GM18502 (cell line): ENCODE results near the gene RASEF.
"Not testable (repeated sequence)": the region's sequence is repeated elsewhere in the genome, so short reads cannot be mapped to it uniquely, and the experiment has no call there.

Experiments
- ATAC-seq: cut with Tn5 transposase; IDR thresholded peaks from one replicate; pipeline ENCODE4 v1.9.1; 2021; ENCODE audit warnings: mild to moderate bottlenecking; ENCODE audit not compliant: unreplicated experiment, poor library complexity

Gene RASEF

DNA sequence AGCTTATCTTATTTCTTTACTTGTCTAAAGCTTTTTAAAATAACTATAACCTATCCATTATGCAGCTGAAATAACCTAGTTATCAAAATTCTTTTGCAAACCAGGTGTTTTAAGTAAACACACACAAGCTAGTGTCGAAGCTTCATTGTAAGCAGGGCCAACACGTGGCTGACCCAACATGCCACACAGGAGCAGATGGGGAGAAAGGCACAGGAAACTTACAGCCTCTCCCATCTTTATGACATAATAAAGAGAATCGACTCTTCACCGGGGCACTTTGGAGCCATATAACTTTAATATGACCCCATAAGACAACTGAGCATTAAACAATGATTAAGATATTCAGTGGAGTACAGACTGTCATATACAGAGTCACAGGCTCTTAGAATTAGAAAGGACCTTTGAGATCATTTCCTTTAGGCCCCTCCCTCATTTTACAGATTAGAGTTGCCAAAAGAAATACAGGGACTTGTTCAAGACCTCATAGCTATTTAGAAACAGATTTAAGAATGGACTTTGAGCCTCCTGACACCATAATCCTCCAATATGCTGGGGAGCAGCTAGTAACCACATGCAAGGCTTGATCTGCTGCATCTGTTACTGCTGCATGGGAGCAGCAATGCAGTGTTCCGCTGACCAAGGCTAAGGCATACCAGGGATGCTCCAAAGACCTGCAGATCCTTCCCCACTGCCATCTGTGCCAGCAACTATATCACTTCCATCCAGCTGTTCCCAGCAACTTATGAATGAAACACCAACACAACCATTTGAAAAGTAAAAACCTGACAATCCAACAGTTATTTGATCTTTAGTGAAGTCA lies 75.4 kb downstream of the RASEF start:
- ATAC-seq = no peak

DNA sequence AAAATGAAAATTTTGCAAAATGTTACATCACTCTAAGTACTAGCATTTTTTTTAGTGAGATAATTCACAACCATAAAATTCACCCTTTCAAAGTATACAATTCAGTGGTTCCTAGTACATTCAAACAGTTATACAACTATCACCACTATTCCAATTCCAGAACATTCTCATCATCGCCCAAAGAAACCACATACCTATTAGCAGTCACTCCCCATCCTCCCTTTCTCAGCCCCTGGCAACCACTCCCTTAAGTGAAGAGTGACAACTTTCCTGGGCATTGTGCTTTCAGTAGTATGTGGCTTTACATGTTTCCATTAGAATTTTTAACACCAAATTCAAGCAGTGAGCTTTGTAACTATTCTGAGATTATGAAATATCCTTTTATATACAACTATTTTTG lies 81.4 kb downstream of the RASEF start:
- no peak for ATAC-seq

DNA sequence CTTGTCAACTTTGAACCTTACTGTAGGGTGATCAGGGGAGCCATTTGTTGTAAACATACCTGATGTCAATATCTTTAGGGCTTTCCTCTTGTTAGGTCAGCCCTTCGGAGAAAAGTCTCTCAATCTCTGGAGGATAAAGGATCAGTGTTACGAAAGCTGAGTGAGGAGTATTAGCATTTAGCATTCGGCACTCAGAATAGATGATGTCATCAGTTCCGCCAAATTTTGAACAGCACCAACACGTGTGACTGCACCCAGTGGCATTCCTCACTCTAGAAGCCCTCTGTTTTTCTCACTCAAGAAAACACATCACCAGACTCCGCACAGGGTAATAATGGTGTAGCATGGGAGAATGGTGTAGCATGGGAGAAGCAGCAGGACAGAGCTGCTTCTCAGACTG lies 87.8 kb downstream of the RASEF start:
- ATAC-seq = no peak

DNA sequence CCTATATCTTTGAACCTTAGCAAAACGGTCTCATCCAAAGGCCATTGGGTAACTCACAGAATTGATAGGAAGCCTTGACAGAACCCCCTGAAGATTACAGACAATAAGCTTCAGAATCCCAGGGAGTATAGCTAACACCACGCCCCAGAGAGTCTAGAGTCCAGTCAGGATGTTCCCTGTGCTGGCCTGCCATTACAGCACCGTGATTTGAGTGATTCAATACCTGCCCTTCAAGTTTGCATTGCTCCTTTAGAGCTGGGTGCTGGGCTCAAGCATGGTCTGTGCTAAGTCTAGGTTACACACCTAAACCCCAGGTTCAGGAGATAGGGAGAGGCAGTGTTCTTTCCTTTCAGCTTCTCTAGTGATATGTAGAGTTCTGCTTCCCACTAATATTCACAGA lies 90.5 kb downstream of the RASEF start:
- ATAC-seq = no peak

DNA sequence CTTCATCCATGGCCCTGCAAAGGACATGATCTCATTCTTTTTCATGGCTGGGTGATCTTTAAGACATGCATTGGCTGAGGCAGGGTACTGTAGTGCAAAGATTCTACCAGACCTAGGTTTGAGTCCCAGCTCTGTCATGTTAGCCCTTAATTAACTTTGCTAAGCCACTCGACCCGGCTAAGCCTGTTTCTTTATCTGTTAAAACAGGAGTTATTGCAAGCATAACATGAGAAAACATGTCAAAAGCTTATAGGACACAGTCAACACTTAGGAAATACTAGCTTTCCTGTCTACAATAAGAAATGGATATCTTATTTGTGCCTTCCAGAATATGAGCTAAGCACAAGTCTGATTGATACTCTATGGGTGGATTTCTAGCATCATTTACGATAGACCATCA lies 92.6 kb downstream of the RASEF start:
- ATAC-seq = no peak

DNA sequence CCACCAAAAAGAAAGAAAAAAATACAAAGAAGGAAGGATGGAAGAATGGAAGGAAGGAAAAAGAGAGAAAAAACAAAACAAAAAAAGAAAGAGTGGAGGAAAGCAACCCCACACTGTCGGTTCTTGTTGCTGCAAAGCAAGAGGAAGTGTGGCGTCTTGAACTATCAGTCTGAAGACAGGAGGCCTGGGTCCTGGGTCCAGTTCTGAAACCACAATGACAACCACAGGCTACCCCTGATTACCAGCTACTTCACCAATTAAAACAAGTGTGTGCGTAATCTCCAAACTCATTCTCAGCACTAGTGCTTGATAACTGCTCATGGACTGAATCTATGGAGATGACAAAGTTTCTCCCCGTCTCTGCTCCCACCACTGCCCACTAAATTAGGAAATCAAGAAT lies 93.7 kb downstream of the RASEF start:
- ATAC-seq = no peak

DNA sequence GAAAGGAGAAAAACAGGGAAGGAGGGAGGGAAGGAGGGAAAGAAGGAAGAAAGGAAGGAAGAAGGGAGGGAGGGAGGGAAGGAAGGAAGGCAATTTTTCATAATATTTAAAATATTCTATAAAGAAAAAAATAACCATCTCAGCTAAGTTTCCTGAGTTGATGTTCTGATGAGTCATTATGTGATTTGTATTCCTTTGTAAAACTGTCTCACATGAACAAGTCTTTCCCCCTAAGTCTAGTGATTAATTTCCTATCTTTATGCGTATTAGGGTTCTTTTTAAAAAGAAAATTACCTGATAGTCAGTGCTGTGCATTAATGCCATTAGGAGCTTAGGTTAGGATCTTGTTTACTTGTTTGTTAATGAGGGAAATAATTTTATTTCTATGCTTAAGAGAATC lies 94.1 kb downstream of the RASEF start:
- ATAC-seq = no peak

DNA sequence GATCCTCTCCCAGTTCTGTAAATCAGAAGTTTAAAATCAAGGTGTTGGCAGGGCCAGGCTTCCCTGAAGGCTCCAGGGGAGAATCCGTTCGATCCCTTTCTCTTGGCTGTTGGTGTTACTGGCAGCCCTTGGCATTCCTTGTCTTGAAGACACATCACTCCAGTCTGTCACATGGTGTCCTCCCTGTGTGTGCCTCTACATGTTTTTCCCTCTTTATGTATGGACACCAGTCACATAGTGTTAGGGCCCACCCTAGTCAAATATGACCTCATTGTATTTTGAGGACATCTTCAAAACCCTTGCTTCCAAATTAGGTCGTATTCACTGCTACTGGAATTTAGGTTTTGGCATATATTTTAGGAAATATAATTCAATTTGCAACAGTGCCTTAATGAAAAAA lies 94.6 kb downstream of the RASEF start:
- no peak for ATAC-seq

DNA sequence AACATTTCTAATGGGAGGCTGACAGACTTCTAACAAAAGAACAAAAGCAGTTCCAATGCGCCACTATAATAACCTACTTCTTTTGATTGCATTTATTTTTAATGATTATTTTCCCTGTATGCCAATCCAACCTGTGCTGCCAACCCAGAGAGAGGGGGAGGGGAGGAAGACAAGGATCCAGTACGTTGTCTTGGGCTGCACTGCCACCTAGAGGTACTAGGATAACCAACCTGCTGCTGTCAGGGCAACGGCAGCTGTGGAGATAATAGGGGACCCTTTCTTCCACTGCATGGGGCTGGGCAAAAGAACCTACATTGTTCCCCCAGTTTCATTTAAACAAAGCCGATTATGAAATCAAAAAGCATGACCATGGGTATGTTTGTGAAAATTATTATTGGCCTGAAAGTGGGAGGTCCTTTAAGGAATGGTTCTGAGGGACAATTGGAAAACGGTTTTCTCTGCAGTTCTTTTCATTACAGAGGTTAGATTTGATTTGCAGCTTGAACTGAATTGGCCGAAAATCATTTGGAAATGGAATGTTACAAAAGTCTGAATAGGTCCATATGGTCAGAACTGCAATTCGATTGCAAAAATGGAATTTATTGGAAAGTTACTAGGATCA lies 101.3 kb downstream of the RASEF start:
- ATAC-seq = peak; percentile 97

DNA sequence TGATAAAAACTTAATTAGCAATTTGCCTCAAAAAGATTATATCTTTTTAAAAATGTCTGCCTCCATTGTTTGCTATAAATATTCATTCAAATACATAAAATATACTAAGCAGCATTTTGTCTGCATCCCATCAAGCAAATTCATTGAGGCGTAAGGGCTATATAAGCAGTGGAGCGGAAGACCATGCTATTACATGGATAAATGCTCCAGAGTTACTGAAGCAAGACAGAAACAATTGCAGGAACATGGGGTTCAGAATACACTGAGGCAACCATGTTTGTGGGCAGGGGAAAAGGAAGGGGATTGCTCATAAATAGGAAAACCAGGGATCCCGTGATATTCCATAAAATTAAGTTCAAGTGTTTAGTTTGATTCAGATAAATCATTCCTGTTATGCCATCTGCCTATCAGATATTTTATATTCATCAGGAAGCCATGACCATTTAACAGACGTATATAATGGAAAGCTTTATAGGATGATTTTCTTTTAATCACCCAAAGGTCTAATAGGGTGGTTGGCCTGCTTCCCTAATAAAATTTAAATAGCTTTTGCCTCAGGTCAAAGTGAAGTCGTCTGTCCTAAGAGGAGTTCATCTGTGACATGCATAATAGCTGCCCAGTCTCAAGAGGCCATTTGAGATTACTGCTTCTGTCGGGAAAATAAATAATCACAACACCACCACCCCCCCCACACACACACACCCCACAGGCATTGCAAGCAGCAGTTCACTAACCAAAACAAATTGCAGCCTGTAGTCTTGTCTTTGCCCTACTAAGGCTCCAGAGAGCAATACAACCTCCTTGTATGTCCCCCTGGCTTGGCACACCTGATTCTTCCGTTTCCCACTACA lies 105.2 kb downstream of the RASEF start:
- ATAC-seq = no peak

DNA sequence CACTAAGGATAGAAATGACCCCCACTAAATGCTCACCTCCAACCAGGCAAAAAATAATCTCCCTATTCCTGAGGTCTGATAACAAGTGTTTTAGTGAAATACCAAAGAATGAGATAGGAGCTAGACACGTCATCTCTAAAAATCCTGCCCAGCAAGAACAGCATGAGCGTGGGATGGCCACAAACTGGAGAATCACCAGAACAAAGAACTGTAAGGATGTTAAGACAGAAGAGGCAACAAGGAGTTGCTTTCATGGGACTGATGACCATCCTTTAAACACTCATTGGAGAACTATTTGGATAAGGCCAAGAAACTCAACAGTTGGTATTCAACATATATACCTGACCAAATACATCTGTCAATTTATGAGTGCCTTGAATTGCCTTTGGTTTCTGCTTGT lies 113.7 kb downstream of the RASEF start:
- ATAC-seq = no peak

DNA sequence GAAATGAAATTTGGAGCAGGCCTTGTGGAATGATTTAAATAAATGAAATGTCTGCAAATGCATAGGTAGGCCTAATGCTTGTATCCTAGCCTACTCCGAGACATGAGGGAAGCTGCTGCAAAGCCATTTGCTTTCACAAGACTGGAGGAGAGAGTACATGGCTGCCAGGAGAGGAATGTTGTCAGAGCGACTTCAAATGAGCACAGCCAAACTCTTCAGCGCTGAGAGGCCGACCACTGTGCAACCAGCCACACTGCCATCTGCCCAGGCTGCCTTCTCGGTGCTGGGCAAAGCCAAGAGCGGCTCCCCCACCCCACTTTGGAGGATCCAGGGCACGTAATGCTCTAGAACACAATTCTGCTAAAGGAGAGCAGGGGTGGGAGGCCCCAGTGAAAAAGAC lies 122.6 kb downstream of the RASEF start:
- no peak for ATAC-seq

DNA sequence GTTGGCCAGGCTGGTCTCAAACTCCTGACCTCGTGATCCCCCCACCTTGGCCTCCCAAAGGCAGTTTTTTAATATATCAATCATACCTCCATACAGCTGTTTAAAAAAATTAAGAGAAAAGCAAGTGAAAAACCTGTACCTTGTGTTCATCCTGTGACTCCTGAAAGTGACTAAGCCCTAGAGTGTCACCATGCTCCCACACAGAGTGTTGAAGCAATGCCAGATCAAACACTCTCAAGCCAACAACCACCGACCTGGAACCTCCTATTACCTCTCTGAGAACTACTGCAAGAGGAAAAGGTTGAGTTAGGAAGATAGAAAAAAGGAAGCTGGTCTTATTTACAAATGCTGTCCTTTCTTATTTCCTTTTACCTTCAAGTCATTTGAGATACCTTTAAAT lies 123.5 kb downstream of the RASEF start:
- ATAC-seq = no peak

DNA sequence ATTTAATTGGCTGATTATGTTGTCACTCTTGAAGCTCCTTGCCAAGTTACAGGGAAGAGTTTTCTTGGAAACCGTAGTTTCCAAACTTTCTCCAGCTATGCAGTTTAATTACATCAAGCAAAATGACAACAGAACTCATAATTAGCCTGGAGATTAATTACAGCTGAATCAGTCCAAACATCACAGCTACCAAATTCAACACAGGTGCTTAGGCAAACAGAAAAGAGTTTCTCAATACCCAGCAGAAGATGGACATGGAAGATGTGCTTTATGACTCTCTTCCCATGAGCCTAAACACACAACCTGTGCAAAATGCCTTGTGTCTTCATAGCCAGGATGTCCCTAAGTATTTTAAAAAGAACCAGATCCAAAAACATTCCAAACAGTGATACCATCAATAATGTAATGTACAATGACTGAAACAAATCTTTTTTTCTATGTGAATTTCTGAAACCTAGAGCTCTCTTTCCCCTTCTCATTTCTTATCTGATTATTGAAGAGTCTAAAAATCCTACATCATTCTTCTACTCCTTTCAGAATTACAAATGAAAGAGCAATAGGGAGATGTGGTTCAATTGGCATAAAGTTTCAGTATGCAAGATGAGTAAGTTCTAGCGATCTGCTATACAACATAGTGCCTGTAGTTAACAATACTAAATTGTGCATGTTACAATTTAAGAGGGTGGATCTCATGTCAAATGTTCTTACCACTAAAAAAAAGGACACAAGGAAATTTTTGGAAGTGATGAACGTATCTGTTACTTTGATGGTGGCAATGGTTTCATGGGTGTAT lies 124.3 kb downstream of the RASEF start:
- ATAC-seq = no peak

DNA sequence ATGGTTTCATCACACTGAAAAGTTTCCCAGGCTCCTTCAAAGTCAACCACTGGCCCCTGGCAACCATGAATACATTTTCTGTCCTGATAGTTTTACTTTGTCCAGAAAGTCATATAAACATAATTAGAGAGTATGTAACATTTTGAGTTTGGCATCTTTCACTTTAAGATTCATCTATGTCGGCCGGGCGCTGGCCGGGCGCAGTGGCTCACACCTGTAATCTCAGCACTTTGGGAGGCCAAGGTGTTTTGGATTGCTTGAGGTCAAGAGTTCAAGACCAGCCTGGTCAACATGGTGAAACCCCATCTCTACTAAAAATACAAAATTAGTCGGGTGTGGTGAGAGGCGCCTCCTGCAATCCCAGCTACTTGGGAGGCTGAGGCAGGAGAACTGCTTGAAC lies 126.4 kb downstream of the RASEF start:
- not testable (repeated sequence) for ATAC-seq

DNA sequence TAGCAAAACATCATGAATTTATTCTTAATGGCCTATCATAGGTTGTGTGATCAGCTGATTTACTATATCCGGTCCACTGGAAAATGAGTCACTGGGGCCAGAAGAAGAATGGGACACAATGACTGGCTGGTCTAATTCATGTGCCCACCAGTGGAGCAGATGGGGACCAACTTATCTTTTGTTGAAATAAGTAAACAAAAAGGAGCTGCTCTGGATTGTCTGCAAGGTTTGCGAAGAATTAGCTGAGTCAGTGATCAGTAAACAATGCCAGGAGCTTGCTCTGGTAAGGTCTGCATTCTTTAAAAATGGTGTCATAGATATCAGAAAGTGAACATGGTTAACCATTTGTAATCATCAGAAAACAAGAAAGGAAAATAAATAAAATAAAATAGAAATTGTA lies 128.0 kb downstream of the RASEF start:
- no peak for ATAC-seq

DNA sequence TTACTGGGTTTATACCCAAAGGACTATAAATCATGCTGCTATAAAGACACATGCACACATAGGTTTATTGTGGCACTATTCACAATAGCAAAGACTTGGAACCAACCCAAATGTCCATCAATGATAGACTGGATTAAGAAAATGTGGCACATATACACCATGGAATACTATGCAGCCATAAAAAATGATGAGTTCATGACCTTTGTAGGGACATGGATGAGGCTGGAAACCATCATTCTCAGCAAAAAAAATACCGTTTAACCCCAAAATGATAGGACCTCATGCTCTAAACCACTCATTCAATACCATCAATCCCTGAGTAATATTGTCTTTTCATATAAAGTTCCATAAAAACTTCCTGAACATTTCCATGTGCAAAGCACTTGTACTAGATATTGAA lies 128.9 kb downstream of the RASEF start:
- not testable (repeated sequence) for ATAC-seq

DNA sequence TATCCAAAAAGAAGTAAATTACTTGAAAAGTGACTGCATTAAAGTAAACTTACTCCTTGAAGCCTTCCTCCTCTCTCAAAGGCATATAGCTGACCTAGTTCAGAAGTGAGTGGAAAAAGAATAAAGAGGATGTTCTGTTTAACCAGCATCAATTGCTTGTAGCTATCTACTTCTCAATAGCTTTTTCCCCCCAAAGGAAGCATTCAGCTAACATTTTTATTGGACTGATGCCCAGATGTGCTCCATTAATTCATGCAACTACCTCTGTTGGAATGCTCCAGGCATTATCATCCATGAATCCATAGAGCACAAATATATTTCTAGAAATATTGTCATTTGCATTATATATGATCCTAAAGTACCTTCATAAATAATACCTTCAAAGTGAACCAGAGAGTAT lies 132.8 kb downstream of the RASEF start:
- ATAC-seq = no peak
